Smooth muscle cell (in vitro differentiated cells): ENCODE measurements around the gene SEC16B. TPM values are rescaled to one million over a fixed set of nuclear protein-coding genes. Genes with fewer than 3 reads are reported as not detected.

Source experiments
- DNase-seq: peaks from one replicate; lab custom pipeline; 2025; ENCODE audit not compliant: unreplicated experiment; lab: John Stamatoyannopoulos, UW
- H2AFZ ChIP-seq: fragments of 200-600 bp; sonication (generic); 2 replicates; pipeline ENCODE4 v1.6.0; 2016; ENCODE audit warnings: antibody characterized with exemption, low read depth, mild to moderate bottlenecking
- H3F3A ChIP-seq: fragments of 200-600 bp; sonication (generic); 2 replicates; pipeline ENCODE4 v1.6.0; 2017; ENCODE audit warnings: antibody characterized with exemption, low read depth
- H3K27ac ChIP-seq: fragments of 200-600 bp; sonication (generic); 2 replicates; pipeline ENCODE4 v1.5.1; 2016; ENCODE audit warnings: low read depth, mild to moderate bottlenecking
- H3K27me3 ChIP-seq: fragments of 200-600 bp; sonication (generic); 2 replicates; pipeline ENCODE4 v1.6.1; 2016; ENCODE audit warnings: low read depth, mild to moderate bottlenecking
- H3K36me3 ChIP-seq: fragments of 200-600 bp; sonication (generic); 2 replicates; pipeline ENCODE4 v1.5.1; 2016; ENCODE audit warnings: low read depth
- H3K4me1 ChIP-seq: fragments of 200-600 bp; sonication (generic); 2 replicates; pipeline ENCODE4 v1.5.1; 2016; ENCODE audit warnings: low read depth
- H3K4me2 ChIP-seq: fragments of 200-600 bp; sonication (generic); 2 replicates; pipeline ENCODE4 v1.6.0; 2016; ENCODE audit warnings: mild to moderate bottlenecking
- H3K4me3 ChIP-seq: fragments of 200-600 bp; sonication (generic); 2 replicates; pipeline ENCODE4 v1.5.1; 2016; ENCODE audit warnings: mild to moderate bottlenecking
- H3K79me2 ChIP-seq: fragments of 200-600 bp; sonication (generic); 2 replicates; pipeline ENCODE4 v1.6.0; 2016; ENCODE audit warnings: low read depth, mild to moderate bottlenecking
- H3K9ac ChIP-seq: fragments of 200-600 bp; sonication (generic); 2 replicates; pipeline ENCODE4 v1.6.0; 2016; ENCODE audit warnings: low read depth
- H3K9me3 ChIP-seq: fragments of 200-600 bp; sonication (generic); replicated peaks from 2 replicates; pipeline ENCODE4 v1.5.1; 2016; ENCODE audit warnings: low read depth
- H4K20me1 ChIP-seq: fragments of 200-600 bp; sonication (generic); 2 replicates; pipeline ENCODE4 v1.6.0; 2016; ENCODE audit warnings: low read depth
- WGBS: methylation state at CpG from one replicate; pipeline ENCODE4 v1.1.7; 2016; ENCODE audit warnings: low lambda C conversion rate; 5-methylcytosine and 5-hydroxymethylcytosine counted together
- polyA plus RNA-seq: library from polyadenylated mRNA; unstranded; fragments of >200 nt; fragmentation: Nextera tagmentation; extraction: Ambion mirVana; gene quantifications from 2 replicates; pipeline ENCODE4 v1.2.1, GENCODE V29; 2016
- total RNA-seq: library from RNA; depleted of rRNA; stranded (reverse); fragments of >200 nt; gene quantifications from 2 replicates; pipeline ENCODE4 v1.2.3, GENCODE V29; 2014
- TF ChIP-seq, protein P1 (sequence below): fragments of 200-600 bp; sonication (generic); IDR thresholded peaks from 2 replicates; pipeline ENCODE4 v1.5.1; 2017; ENCODE audit warnings: borderline replicate concordance, mild to moderate bottlenecking, antibody characterized with exemption; ENCODE audit not compliant: insufficient read depth, poor library complexity, severe bottlenecking

SEC16B gene
- total and polyA plus RNA-seq, 2 experiments from 2014 or later: 2.9 to 4.3 TPM

DNA sequence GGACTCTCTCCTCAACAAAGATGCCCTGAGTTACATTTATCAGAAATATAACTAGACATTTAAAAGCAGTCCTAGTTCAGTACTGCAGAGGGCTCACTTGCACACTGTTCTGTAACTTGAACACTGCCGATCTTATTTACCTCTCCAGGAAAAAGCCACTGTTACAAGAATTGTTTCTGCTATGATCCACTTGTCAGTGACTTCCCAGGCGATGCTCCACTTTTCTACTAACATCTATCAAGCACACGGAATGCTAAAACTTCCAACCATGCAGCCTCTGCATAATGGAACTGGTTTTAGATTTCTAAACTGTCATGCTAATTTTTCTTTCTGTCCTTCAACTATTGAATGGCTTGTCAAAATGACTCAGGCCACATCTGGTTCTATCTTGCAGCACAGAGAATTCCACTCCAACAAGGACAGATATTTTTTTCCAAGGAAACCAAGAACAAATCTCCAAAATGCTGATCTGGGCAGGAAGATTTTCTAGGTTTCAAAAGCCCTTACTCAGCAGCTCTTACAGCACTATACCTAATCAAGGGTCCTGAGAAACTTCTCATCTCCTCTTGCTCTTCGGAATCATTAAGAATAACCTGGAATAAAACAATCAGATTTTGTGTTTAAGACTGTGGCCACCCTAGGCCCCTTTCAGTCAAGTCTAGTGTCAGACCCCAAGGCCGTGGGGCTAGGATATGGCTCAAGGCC, 9.9 kb downstream of the SEC16B start:
- Histone ChIP-seq H3K4me3 (no peak overlapping the region), H3K79me2 (no peaks in the 10 kb centered on the region), H3K9ac (no peak overlapping the region), H3F3A (no peaks in the 10 kb centered on the region), H4K20me1 (no peaks in the 10 kb centered on the region), H3K27ac (no peak overlapping the region), H3K4me2 (no peak overlapping the region), H2AFZ (no peak overlapping the region), H3K36me3 (no peaks in the 10 kb centered on the region), H3K4me1 (no peaks in the 10 kb centered on the region), H3K27me3 (no peaks in the 10 kb centered on the region), H3K9me3 (no peaks in the 10 kb centered on the region)
- no peak for DNase-seq
- TF ChIP-seq, protein P1, sequence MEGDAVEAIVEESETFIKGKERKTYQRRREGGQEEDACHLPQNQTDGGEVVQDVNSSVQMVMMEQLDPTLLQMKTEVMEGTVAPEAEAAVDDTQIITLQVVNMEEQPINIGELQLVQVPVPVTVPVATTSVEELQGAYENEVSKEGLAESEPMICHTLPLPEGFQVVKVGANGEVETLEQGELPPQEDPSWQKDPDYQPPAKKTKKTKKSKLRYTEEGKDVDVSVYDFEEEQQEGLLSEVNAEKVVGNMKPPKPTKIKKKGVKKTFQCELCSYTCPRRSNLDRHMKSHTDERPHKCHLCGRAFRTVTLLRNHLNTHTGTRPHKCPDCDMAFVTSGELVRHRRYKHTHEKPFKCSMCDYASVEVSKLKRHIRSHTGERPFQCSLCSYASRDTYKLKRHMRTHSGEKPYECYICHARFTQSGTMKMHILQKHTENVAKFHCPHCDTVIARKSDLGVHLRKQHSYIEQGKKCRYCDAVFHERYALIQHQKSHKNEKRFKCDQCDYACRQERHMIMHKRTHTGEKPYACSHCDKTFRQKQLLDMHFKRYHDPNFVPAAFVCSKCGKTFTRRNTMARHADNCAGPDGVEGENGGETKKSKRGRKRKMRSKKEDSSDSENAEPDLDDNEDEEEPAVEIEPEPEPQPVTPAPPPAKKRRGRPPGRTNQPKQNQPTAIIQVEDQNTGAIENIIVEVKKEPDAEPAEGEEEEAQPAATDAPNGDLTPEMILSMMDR: no peak
- 74% methylated on average over 5 of the region's 5 CpGs for WGBS

DNA sequence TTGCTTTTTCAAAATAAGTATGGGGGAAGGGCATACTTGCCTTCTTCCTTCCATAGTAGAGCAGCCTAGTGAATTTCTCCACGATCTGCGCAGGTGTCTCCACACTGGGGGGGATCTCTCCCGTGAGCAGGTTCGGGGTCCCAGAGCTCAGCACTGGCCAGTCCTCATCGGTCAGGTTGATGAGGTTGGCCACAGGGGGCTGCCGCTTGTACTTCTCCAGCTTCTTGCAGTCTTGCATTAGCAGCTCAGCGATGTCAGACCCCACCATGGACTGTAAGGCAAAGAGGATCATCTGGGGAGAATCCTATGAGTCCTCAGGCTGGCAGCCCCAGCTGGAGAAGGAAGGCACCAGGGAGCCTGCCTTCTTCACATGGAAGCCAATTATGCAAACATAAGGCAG, 11.8 kb downstream of the SEC16B start:
- H2AFZ ChIP-seq: no peak overlapping the region
- no peaks in the 10 kb centered on the region for H3K9me3 ChIP-seq
- H3K4me3 ChIP-seq: no peak overlapping the region
- no peak overlapping the region for H3K4me2 ChIP-seq
- H3K9ac ChIP-seq: no peak overlapping the region
- DNase-seq: no peak
- no peaks in the 10 kb centered on the region for H3K4me1 ChIP-seq
- no peaks in the 10 kb centered on the region for H3F3A ChIP-seq
- no peaks in the 10 kb centered on the region for H3K36me3 ChIP-seq
- TF ChIP-seq, protein P1: no peak
- no peaks in the 10 kb centered on the region for H3K27me3 ChIP-seq
- H3K79me2 ChIP-seq: no peaks in the 10 kb centered on the region
- no peak overlapping the region for H3K27ac ChIP-seq
- H4K20me1 ChIP-seq: no peaks in the 10 kb centered on the region
- 90% methylated on average over 7 of the region's 7 CpGs for WGBS

DNA sequence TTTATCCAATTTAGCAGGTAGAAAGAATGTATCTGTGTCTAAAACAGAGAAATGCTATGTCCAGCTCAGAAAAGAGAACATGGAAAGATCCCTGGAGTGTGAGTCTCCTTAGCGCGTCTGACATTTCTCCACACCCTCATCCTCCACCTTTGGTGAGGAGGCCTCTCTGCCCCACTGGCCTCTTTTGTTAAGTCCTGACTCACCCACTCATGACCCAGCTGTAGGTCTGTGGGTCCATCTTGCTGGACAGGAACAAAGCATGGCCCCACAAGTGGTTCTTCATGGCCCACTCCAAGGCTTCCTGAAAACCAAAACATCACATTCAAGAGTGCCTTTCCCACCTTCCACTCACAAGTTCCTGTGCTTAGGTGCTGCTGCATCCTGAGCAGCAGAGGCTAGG, 15.8 kb downstream of the SEC16B start:
- H3K4me2 ChIP-seq: no peak overlapping the region
- no peak overlapping the region for H3K9ac ChIP-seq
- no peak overlapping the region for H2AFZ ChIP-seq
- DNase-seq: no peak
- no peaks in the 10 kb centered on the region for H3K9me3 ChIP-seq
- no peak overlapping the region for H3K4me3 ChIP-seq
- no peaks in the 10 kb centered on the region for H3K27me3 ChIP-seq
- H3K27ac ChIP-seq: no peak overlapping the region
- H3K79me2 ChIP-seq: no peaks in the 10 kb centered on the region
- WGBS: 94% methylated on average over 2 of the region's 2 CpGs
- H3K36me3 ChIP-seq: no peaks in the 10 kb centered on the region
- no peaks in the 10 kb centered on the region for H4K20me1 ChIP-seq
- no peaks in the 10 kb centered on the region for H3K4me1 ChIP-seq
- H3F3A ChIP-seq: no peaks in the 10 kb centered on the region
- TF ChIP-seq, protein P1: no peak

DNA sequence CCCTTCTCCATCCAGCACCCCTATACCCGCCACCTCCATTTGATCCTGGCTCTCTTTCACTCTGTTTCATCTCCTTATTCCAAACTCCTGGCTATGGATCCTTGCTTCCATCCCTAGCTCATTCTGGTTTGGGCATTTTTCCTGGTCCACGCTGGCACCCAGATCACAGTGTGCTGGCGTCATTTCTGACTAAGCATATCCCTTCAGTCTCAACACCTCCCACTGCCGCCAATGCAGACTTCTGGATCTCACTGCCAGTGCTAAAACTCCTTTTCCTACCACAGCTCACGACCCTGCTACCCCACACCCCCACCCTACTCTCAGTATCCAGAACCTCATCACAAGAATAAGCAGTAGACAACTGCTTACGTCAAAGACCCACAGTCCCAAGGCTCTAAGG, 16.3 kb downstream of the SEC16B start:
- WGBS: 92% methylated on average over 6 of the region's 6 CpGs
- DNase-seq: no peak
- no peak overlapping the region for H2AFZ ChIP-seq

More for the DNA sequence above, 16.3 kb downstream of the SEC16B start:
- Histone ChIP-seq H3K9me3 (no peaks in the 10 kb centered on the region), H3K4me2 (no peak overlapping the region), H3K79me2 (no peaks in the 10 kb centered on the region), H3F3A (no peaks in the 10 kb centered on the region), H4K20me1 (no peaks in the 10 kb centered on the region), H3K9ac (no peak overlapping the region), H3K4me1 (no peaks in the 10 kb centered on the region), H3K4me3 (no peak overlapping the region), H3K36me3 (no peaks in the 10 kb centered on the region), H3K27me3 (no peaks in the 10 kb centered on the region), H3K27ac (no peak overlapping the region)
- TF ChIP-seq, protein P1: no peak
